HG03565 (cell line): Measurements from ENCODE around the gene TRIP10.
"Not testable (repeated sequence)": the region's sequence is repeated elsewhere in the genome, so short reads cannot be mapped to it uniquely, and the experiment has no call there.

Experiments
- ATAC-seq: cut with Tn5 transposase; IDR thresholded peaks from one replicate; pipeline ENCODE4 v1.9.1; 2021; ENCODE audit warnings: mild to moderate bottlenecking, moderate library complexity; ENCODE audit not compliant: unreplicated experiment

Gene TRIP10

GRCh38 chr19:6739390-6739882, at the start of gene TRIP10:
Gene TRIP10, plus strand, starts transcription at chr19:6739680. Its CDS starts 82 bp downstream, at chr19:6739762.
- no peak for ATAC-seq

- no peak for ATAC-seq
These were observed 49.2 kb upstream of the TRIP10 start for GRCh38 chr19:6690160-6690885.

GRCh38 chr19:6691342-6691741, 48.1 kb upstream of the TRIP10 start:
- no peak for ATAC-seq

GRCh38 chr19:6692027-6692426, 47.5 kb upstream of the TRIP10 start:
- no peak for ATAC-seq

- ATAC-seq: no peak
These were observed 46.4 kb upstream of the TRIP10 start for GRCh38 chr19:6693056-6693471.

GRCh38 chr19:6693681-6694080, 45.8 kb upstream of the TRIP10 start:
- ATAC-seq: no peak

- no peak for ATAC-seq
These were observed 45.2 kb upstream of the TRIP10 start for GRCh38 chr19:6694147-6694815.

GRCh38 chr19:6696239-6696820, 43.1 kb upstream of the TRIP10 start:
- no peak for ATAC-seq

- no peak for ATAC-seq
These were observed 42.2 kb upstream of the TRIP10 start for GRCh38 chr19:6697291-6697690.

GRCh38 chr19:6699935-6700334, 39.5 kb upstream of the TRIP10 start:
- no peak for ATAC-seq

- ATAC-seq: no peak
These were observed 38.7 kb upstream of the TRIP10 start for GRCh38 chr19:6700586-6701316.

- ATAC-seq: no peak
These were observed 33.4 kb upstream of the TRIP10 start for GRCh38 chr19:6705931-6706632.

- ATAC-seq: no peak
These were observed 32.9 kb upstream of the TRIP10 start for GRCh38 chr19:6706633-6706958.

GRCh38 chr19:6707011-6707657, 32.3 kb upstream of the TRIP10 start:
- no peak for ATAC-seq

GRCh38 chr19:6707658-6708018, 31.8 kb upstream of the TRIP10 start:
- ATAC-seq: no peak

- ATAC-seq: no peak
These were observed 31.1 kb upstream of the TRIP10 start for GRCh38 chr19:6708346-6708745.

- not testable (repeated sequence) for ATAC-seq
These were observed 30.6 kb upstream of the TRIP10 start for GRCh38 chr19:6708913-6709312.

- no peak for ATAC-seq
These were observed 29.9 kb upstream of the TRIP10 start for GRCh38 chr19:6709549-6709948.

GRCh38 chr19:6710273-6711077, 29.0 kb upstream of the TRIP10 start:
- no peak for ATAC-seq

- ATAC-seq: no peak
These were observed 28.5 kb upstream of the TRIP10 start for GRCh38 chr19:6711078-6711361.
